GOT3 (cell line): Measurements from ENCODE around the gene TRPC4AP.

Source experiments
- DNase-seq: peaks from one replicate; lab custom pipeline; 2025; ENCODE audit warnings: mixed read lengths; lab: John Stamatoyannopoulos, UW

Gene TRPC4AP

GRCh38 chr20:35014537-35014936, 78.1 kb downstream of the TRPC4AP start:
- DNase-seq: no peak

DNA sequence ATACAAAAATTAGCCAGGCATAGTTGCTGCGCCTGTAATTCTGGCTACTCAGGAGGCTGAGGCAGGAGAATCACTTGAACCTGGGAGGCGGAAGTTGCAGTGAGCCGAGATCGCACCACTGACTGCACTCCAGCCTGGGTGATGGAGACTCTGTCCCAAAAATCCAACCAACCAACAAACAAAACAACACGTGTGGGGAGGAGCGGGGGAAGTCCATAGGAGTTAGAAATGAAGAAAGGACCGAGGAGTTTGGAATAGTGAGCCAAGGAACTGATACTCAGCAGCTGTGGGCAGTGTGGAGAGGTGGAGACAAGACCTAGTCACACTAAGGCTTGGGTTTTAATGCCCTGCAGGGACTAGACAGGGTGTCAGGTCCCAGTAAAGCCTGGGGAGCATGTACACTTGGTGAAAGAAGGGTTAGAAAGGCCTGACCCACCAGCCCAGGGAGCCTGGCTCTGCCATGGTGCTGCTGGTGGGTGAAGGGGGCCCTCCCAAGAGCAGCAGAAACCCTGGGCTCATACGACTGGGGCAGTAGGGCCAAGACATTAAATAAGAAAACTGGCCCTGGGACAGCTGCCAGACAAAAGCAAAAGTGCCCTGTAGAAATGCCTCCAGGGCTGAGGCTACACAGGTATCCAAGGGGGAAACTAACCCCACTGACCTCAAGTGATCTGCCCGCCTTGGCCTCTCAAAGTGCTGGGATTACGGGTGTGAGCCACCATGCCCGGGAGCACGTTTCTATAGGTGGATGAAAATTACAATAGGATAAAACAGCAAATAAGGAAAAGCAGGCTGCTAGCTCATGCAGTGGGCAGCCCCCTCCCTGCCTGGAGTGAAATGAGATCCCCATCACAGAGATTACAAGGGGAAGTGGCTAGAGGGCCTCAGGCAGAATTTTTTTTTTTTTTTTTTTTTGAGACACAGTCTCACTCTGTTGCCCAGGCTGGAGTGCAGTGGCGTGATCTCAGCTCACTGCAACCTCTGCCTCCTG, 78.9 kb downstream of the TRPC4AP start:
- DNase-seq: no peak

GRCh38 chr20:35012227-35013069, 80.2 kb downstream of the TRPC4AP start:
- no peak for DNase-seq

DNA sequence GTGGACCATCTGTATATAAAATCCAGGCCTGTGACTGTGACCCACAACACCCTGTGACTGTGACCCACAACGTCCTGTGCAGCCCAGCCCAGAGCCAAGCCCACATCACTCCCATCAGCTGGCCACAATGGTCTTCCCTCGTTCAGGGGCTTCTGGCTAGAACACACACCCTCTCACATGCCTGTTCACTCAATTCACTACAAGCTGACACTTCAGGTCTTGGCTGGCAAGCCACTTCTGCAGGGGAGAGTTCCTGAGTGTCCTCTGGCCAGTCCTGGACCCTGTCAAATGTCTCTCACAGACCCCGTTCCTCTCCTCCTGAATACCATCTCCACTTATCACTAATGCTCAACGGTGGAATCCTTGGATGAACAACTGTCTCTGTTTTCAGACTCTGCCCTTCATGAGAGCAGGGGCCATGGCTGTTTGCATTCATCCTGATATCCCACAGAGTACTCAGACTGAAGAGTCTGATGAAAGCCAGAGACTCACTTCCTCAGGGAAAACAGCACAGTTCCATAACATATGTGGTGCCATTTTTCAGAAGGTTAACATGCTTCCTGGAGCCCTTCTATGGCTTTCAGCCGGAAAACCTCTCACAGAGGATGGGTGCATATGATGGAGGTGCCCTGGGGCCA, 80.9 kb downstream of the TRPC4AP start:
- DNase-seq: no peak

DNA sequence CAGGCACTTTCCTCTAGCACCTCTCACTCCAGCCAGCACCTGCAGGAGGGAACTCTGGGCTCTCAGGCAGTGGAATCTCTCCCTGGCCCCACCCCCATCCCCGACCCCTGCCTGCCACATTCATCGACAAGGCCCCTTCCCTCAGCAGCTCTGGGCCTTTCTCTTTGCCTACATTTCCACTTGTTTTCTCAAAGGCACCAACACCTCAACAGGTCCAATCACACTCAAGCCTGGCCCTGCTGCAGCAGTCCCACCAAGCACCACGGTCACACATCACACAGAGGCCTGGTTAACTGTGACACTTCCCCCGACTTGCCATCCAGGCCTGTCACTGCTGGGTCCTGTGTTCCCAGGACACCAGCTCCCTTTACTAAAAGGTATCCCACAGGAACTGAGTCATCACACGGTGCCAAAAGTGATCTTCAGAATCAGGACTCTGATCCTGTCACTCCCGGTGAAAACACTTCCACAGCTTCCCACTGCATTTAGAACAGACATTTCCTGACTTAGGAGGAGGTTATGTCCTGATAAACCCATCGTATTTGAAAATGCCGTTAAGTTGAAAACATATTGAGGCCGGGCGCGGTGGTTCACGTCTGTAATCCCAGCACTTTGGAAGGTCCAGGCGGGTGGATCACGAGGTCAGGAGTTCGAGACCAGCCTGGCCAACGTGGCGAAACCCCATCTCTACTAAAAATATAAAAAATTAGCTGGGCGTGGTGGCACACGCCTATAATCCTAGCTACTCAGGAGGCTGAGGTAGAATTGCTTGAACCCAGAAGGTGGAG, 82.0 kb downstream of the TRPC4AP start:
- DNase-seq: no peak

GRCh38 chr20:35009665-35010328, 82.8 kb downstream of the TRPC4AP start:
- no peak for DNase-seq

DNA sequence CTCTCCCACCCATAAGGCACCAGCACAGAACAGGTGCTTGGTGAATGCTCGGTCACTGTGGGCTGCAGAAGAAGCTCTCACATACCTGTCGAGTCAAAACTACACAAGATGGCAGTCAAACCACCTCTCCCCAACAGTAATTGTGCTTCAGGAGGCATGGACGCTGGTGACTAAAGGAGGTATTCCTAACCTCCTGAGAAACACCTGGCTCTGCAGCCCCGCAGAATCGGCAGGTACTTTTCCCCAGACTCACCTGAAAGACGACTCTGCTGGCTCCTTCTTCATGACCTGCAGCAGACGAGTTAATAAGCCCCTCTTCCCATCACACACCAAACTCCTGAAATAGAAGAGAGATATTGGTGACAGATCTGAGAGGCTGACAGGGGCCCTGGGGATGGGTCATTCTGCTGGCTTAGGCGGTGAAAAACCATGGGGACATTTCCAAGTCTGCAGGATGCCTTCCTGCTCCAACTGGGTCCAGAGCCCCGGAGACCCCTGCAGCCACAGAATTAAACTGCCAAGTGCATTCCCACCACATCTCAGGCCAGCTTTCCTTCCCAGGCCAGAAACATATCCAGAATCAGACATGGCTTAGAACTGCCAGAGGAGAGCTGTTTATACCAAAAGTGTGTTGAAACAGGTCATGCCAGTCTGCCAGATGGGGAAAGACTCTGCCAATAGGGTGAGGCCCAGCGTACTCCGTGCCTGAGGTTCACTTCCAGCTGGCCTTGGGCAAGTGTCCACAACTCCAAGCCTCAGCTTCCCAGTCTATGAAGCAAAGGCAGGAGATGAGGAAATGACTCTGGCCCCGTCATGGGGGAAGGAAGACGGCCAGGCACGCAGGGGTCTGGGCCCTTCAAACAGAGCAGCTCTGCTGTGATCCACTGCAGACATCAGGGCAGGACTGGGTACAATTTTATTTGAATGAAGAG, 83.9 kb downstream of the TRPC4AP start:
- DNase-seq: no peak

DNA sequence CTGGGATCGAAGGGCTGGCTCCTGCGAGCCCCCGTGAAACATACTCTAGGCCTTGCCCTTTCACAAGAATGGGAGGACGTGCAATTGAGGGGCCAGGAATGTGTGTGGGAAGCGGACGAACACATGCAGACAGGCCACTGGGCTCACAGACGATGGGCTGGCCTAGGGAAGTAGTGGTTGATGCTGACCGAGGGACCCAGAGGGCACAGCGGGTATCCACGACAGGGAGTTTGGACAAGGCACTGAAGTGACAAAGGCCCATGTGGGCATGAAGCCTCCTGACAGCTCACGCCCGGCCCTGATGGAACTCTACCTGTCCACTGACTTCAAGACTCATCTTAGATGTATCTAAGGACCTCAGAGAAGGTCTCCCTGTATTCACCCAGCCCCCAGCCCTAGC, 84.7 kb downstream of the TRPC4AP start:
- no peak for DNase-seq

GRCh38 chr20:35007413-35007812, 85.2 kb downstream of the TRPC4AP start:
- DNase-seq: no peak

- no peak for DNase-seq
Measured at GRCh38 chr20:35006531-35006971, 86.1 kb downstream of the TRPC4AP start.

DNA sequence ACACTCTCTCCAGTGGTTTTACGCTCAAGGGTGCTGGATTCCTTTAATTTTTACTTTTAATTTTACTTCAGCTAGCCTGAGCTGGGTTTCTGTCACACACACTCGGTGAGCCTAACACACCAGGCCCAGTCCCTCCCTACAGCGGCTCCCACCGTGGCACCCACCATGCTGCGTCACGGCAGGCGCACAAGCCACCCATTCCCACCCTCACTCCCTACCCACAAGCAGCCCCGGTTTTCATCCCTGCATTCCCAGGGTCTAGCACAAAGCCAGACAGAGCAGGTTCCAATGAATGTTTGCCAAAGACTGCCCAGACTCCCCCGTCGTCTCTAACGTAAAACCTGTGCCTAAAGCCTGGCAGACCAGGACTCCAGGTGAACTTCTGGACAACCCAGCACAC, 86.6 kb downstream of the TRPC4AP start:
- DNase-seq: no peak

DNA sequence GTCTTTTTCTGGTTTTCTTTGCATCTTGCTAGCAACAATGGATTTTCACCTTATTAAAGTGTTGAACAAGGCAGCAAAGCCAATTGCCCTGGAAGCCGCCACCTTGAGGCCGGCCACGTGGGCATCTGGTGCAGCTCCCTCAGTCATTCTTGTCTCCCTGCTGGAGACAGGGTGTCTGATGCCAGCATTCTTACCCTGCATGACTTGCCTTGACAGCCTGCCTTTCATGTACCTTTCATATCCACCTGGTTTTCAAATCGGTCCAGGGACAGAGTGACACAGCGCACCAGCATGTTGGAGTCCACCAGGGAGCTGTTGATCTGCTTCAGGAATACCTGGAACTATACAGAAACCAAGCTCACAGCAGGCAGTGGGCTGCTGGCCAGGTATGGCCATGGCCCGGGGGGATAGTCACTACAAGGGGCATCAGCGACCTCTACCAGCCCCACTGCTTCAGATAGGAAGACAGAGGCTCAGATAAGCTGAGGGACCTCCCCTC, 87.1 kb downstream of the TRPC4AP start:
- DNase-seq: no peak

DNA sequence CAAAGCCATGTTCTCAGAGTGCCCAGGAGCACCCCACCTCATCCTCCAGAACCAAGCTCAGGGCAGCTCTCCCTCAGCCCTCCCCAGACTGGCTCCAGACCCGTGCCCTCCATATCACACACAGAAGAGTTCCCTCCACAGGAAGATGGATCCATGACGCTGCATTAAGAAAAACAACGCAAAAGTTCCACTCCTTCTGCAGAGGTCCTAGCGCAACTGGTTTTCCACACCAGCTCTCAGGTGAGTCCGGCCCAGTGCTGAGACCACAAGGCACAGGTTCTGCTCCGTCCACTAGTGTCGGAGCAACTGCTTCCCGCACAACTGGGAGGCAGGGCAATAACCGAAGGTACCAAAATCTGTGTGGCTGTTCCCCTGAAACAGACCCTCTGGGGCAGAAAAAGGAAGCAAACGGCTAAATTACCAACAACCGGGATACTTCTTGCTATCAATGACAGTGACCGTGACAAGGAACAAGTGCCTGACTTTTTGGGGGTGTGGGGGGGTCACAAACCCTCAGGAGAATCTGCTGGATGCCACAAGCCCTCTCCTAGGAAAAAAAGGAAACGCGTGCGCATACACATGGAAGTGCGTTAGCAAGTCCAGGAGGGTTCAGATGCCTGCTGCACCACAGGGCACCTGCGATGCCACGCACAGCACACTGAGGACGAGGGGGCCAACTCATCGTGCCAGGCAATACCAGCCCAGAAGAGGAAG, 87.7 kb downstream of the TRPC4AP start:
- no peak for DNase-seq

DNA sequence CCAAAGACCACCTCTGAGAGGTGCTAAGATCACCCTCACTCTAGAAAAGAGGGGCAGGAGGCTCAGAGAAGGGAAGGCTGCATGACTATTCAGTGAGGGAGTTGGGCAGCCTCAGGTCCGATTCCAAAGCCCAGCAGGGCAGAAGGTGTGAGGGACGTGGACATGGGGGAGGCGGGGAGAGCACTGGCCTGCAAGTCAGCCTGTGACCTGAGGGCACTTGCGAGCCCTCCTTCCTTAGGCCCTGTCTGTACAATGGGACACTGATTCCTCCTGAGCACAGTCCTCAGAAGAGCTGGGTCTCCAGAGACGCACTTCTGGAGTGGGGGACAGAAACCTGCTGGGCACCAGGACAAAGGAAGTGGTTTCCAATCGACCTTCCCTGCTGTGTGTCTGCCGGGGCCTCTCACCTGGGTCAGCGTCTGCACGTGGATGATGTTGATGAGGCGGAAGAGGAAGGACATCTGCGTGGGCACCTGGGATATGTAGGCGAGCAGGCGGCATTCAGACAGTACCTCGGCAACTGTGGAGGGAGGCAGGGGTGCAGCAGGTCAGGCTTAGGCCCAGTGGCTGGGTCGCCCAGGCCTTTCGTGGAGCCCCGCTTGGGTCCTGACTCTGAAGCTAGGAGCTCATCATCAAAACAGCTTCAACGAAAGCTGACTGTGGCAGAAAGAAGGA, 88.4 kb downstream of the TRPC4AP start:
- no peak for DNase-seq

GRCh38 chr20:35003211-35004031, 89.2 kb downstream of the TRPC4AP start:
- no peak for DNase-seq

DNA sequence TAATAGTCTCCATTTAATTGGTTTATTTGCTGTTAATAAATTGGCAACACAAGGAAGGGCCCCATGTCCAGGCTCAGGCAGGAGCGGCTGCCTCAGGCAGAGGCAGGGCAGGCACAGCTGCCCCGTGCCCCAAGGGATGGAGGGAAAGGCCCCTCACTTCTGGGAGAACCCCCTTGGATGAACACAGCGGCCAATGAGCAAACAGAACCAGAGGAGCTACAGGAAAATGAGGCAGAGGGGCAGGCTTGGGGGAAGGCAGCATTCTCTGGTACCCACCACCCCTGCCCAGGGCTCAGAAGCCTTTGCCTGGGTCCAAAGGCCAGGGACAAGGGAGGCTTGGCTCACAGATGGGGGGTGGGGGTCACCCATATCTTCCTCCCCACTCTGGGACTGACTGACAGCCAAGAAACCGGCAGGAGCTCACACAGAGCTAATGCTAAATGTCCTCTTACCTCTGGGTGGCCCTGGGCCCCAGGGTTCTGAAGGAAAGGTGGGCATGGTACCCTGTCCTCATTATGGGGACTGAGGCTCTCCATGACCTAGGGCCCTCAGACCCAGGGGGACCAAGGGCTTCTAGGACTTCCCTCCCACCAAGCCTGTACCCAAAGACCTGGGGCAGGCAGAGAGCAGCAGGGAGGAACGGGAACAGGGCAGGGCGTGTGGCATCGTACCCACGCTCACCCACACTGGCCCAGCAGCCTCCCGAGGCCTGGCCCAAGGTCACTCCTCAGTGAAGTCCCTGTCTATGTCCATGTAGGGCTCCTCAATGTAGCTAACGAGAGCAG, 90.0 kb downstream of the TRPC4AP start:
- DNase-seq: no peak
